Measurements from ENCODE around the gene KLF15. TPM values are rescaled to one million over a fixed set of nuclear protein-coding genes. Genes with fewer than 3 reads are reported as not detected.

The KLF15 gene
- total and polyA plus RNA-seq, 2 donors (not counting 1 experiment from before 2014, with no cell fraction given) = 0.10 to 2.2 TPM

GRCh38 chr3:126317029-126317996, 39.9 kb downstream of the KLF15 start:
- intact Hi-C loops (cut with micrococcal nuclease) = no loop called here
- 97% methylated on average over 14 of the region's 14 CpGs for WGBS (ENCODE audit: insufficient coverage)
- Histone ChIP-seq H3K9ac (ENCODE audit: low read length) (no peak overlapping the region), H3K27ac (ENCODE audit: low read length in 2 of 2) (no peak overlapping the region), H3K9me3 (ENCODE audit: control extremely low read depth in 1 of 3, control insufficient read depth in 2 of 3, insufficient read depth in 1 of 3, low read length in 2 of 3) (peaks cover 0 to 3% (median 0%) of the 10 kb centered on the region in 3 donors), H4K20me1 (ENCODE audit: control insufficient read depth, insufficient read depth, low read length, poor library complexity, severe bottlenecking) (no peaks in the 10 kb centered on the region), H2AFZ (ENCODE audit: insufficient read depth, low read depth, low read length, poor library complexity, severe bottlenecking) (no peak overlapping the region), H3K4me3 (ENCODE audit: control extremely low read depth in 1 of 5, extremely low read depth in 1 of 5, insufficient read depth in 1 of 5, low read depth in 2 of 5, low read length in 4 of 5) (no peak overlapping the region), H3K4me1 (ENCODE audit: control insufficient read depth in 2 of 2, insufficient read depth in 2 of 2, low read length in 2 of 2) (no peaks in the 10 kb centered on the region), H3K4me2 (replicated peaks; ENCODE audit: low read depth, low read length, poor library complexity, severe bottlenecking) (no peak overlapping the region), H3K36me3 (replicated peaks in 1 of 2; ENCODE audit: control extremely low read depth in 1 of 2, control insufficient read depth in 1 of 2, extremely low read depth in 1 of 2, insufficient read depth in 2 of 2, low read length in 1 of 2) (no peaks in the 10 kb centered on the region), H3K27me3 (replicated peaks in 1 of 4; ENCODE audit: control extremely low read depth in 1 of 4, control insufficient read depth in 3 of 4, insufficient read depth in 4 of 4, low read length in 3 of 4) (no peaks in the 10 kb centered on the region), H3K79me2 (ENCODE audit: control insufficient read depth, insufficient read depth, low read length) (no peaks in the 10 kb centered on the region)
- Mint-ChIP-seq H3K27me3 (peaks cover 9% of the 10 kb centered on the region), H3K4me1 (no peaks in the 10 kb centered on the region), H3K9me3 (ENCODE audit: insufficient read depth) (no peaks in the 10 kb centered on the region), H3K27ac (no peak overlapping the region), H3K4me3 (no peak overlapping the region)
- ChIA-PET CTCF (no interaction called here), POLR2A (no interaction called here)
- ATAC-seq (ENCODE audit: low read depth) = no peak
- DNase-seq = no peak
- TF ChIP-seq, protein P1, sequence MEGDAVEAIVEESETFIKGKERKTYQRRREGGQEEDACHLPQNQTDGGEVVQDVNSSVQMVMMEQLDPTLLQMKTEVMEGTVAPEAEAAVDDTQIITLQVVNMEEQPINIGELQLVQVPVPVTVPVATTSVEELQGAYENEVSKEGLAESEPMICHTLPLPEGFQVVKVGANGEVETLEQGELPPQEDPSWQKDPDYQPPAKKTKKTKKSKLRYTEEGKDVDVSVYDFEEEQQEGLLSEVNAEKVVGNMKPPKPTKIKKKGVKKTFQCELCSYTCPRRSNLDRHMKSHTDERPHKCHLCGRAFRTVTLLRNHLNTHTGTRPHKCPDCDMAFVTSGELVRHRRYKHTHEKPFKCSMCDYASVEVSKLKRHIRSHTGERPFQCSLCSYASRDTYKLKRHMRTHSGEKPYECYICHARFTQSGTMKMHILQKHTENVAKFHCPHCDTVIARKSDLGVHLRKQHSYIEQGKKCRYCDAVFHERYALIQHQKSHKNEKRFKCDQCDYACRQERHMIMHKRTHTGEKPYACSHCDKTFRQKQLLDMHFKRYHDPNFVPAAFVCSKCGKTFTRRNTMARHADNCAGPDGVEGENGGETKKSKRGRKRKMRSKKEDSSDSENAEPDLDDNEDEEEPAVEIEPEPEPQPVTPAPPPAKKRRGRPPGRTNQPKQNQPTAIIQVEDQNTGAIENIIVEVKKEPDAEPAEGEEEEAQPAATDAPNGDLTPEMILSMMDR (IDR thresholded peaks at IDR 0.05) = no peak
- TF ChIP-seq EZH2 (IDR thresholded peaks at IDR 0.05; ENCODE audit: borderline replicate concordance, insufficient read depth, low read depth, low read length, poor library complexity, severe bottlenecking) = no peak

- Histone ChIP-seq H3K27ac (ENCODE audit: low read length in 2 of 2) (no peak overlapping the region), H3K9me3 (ENCODE audit: control extremely low read depth in 1 of 3, control insufficient read depth in 2 of 3, insufficient read depth in 1 of 3, low read length in 2 of 3) (peaks cover 0 to 3% (median 0%) of the 10 kb centered on the region in 3 donors), H3K36me3 (replicated peaks in 1 of 2; ENCODE audit: control extremely low read depth in 1 of 2, control insufficient read depth in 1 of 2, extremely low read depth in 1 of 2, insufficient read depth in 2 of 2, low read length in 1 of 2) (no peaks in the 10 kb centered on the region), H3K4me3 (ENCODE audit: control extremely low read depth in 1 of 5, extremely low read depth in 1 of 5, insufficient read depth in 1 of 5, low read depth in 2 of 5, low read length in 4 of 5) (no peak overlapping the region), H2AFZ (ENCODE audit: insufficient read depth, low read depth, low read length, poor library complexity, severe bottlenecking) (no peak overlapping the region), H3K4me2 (replicated peaks; ENCODE audit: low read depth, low read length, poor library complexity, severe bottlenecking) (no peak overlapping the region), H3K4me1 (ENCODE audit: control insufficient read depth in 2 of 2, insufficient read depth in 2 of 2, low read length in 2 of 2) (no peaks in the 10 kb centered on the region), H3K9ac (ENCODE audit: low read length) (no peak overlapping the region), H4K20me1 (ENCODE audit: control insufficient read depth, insufficient read depth, low read length, poor library complexity, severe bottlenecking) (no peaks in the 10 kb centered on the region), H3K27me3 (replicated peaks in 1 of 4; ENCODE audit: control extremely low read depth in 1 of 4, control insufficient read depth in 3 of 4, insufficient read depth in 4 of 4, low read length in 3 of 4) (no peaks in the 10 kb centered on the region), H3K79me2 (ENCODE audit: control insufficient read depth, insufficient read depth, low read length) (no peaks in the 10 kb centered on the region)
- WGBS (ENCODE audit: insufficient coverage) = 96% methylated on average over 7 of the region's 8 CpGs
- intact Hi-C loops (cut with micrococcal nuclease) = no loop called here
- DNase-seq (no peak), ATAC-seq (ENCODE audit: low read depth) (no peak)
- no peaks in the 10 kb centered on the region for H3K9me3 Mint-ChIP-seq (ENCODE audit: insufficient read depth)
- H3K4me3 Mint-ChIP-seq = no peak overlapping the region
- no peaks in the 10 kb centered on the region for H3K4me1 Mint-ChIP-seq
- ChIA-PET POLR2A (no interaction called here), CTCF (no interaction called here)
- peaks cover 8% of the 10 kb centered on the region for H3K27me3 Mint-ChIP-seq
- TF ChIP-seq, protein P1 (IDR thresholded peaks at IDR 0.05) = no peak
- TF ChIP-seq EZH2 (IDR thresholded peaks at IDR 0.05; ENCODE audit: borderline replicate concordance, insufficient read depth, low read depth, low read length, poor library complexity, severe bottlenecking) = no peak
- no peak overlapping the region for H3K27ac Mint-ChIP-seq
These were observed 40.7 kb downstream of the KLF15 start for GRCh38 chr3:126316501-126316939.

Data from B cell (primary cell).